Hematopoietic multipotent progenitor cell treated with erythropoietin and hydrocortisone succinate and interleukin-3 and kit ligand, for 4 days (in vitro differentiated cells): Measurements from ENCODE around the gene HIGD2A.
A peak's percentile ranks its signal among the peaks of the same experiment; 100 is the strongest.

Source experiments
- DNase-seq: peaks from one replicate; pipeline ENCODE4 v3.0.0-alpha.2; 2015

The HIGD2A gene

GRCh38 chr5:176369934-176370711, 18.4 kb upstream of the HIGD2A start:
- DNase-seq = no peak

GRCh38 chr5:176371621-176372539, 16.7 kb upstream of the HIGD2A start:
- no peak for DNase-seq

GRCh38 chr5:176373100-176373818, 15.3 kb upstream of the HIGD2A start:
- DNase-seq = peak; percentile 75

GRCh38 chr5:176379881-176380280, 8.7 kb upstream of the HIGD2A start:
- DNase-seq = peak; percentile 69

- DNase-seq = no peak
Measured at GRCh38 chr5:176381423-176381822, 7.1 kb upstream of the HIGD2A start.

GRCh38 chr5:176381979-176382378, 6.6 kb upstream of the HIGD2A start:
- no peak for DNase-seq

- DNase-seq = no peak
Measured at GRCh38 chr5:176382721-176383120, 5.8 kb upstream of the HIGD2A start.

GRCh38 chr5:176383248-176383905, 5.2 kb upstream of the HIGD2A start:
- no peak for DNase-seq

GRCh38 chr5:176383961-176384360, 4.6 kb upstream of the HIGD2A start:
- DNase-seq = no peak

GRCh38 chr5:176384366-176384930, 4.1 kb upstream of the HIGD2A start:
- no peak for DNase-seq

GRCh38 chr5:176384991-176385390, 3.6 kb upstream of the HIGD2A start:
- no peak for DNase-seq

- DNase-seq = no peak
Measured at GRCh38 chr5:176386491-176386890, 2.1 kb upstream of the HIGD2A start.

- peak; percentile 65 for DNase-seq
Measured at GRCh38 chr5:176387384-176387925, 1.1 kb upstream of the HIGD2A start.

GRCh38 chr5:176388003-176388443, 528 bp upstream of the HIGD2A start:
- DNase-seq = peak; percentile 72

- no peak for DNase-seq
Measured at GRCh38 chr5:176389135-176390123, 878 bp downstream of the HIGD2A start.

- DNase-seq = no peak
Measured at GRCh38 chr5:176391479-176391878, 2.9 kb downstream of the HIGD2A start.

GRCh38 chr5:176391999-176392398, 3.4 kb downstream of the HIGD2A start:
- peak; percentile 35 for DNase-seq

- DNase-seq = no peak
Measured at GRCh38 chr5:176392526-176392925, 4.0 kb downstream of the HIGD2A start.

GRCh38 chr5:176394096-176394495, 5.5 kb downstream of the HIGD2A start:
- DNase-seq = no peak

GRCh38 chr5:176394881-176395675, 6.5 kb downstream of the HIGD2A start:
- no peak for DNase-seq
